Upper lobe of left lung (tissue), 6 donors: ENCODE data around the gene CELSR1. TPM values are rescaled to one million over a fixed set of nuclear protein-coding genes. Genes with fewer than 3 reads are reported as not detected.
A peak's percentile ranks its signal among the peaks of the same experiment; 100 is the strongest.

Experiments used
- ATAC-seq, 2 donors: fragments of 200-7000 bp; cut with Tn5 transposase; one replicate each; pipeline ENCODE4 v1.9.1; 2022; ENCODE audit warnings: mild to moderate bottlenecking in 2 of 2, moderate library complexity in 2 of 2; ENCODE audit not compliant: low FRiP score in 2 of 2
- DNase-seq, 2 donors: peaks; one replicate each; pipeline ENCODE4 v3.0.0-alpha.2; 2019 to 2020
- H3K27ac ChIP-seq, 4 donors: fragments of 200-600 bp; sonication (generic); one replicate each; pipeline ENCODE4 v1.5.1; 2016 to 2019
- H3K27me3 ChIP-seq, 4 donors: fragments of 200-600 bp; sonication (generic); one replicate each; pipeline ENCODE4 v1.5.1; 2017 to 2019
- H3K36me3 ChIP-seq, 4 donors: fragments of 200-600 bp; sonication (generic); one replicate each; pipeline ENCODE4 v1.5.1; 2016 to 2019
- H3K4me1 ChIP-seq, 4 donors: fragments of 200-600 bp; sonication (generic); one replicate each; pipeline ENCODE4 v1.5.1; 2018 to 2019
- H3K4me3 ChIP-seq, 4 donors: fragments of 200-600 bp; sonication (generic); one replicate each; pipeline ENCODE4 v1.5.1; 2017 to 2019; ENCODE audit warnings: mild to moderate bottlenecking in 2 of 4, moderate library complexity in 1 of 4
- H3K9me3 ChIP-seq, 4 donors: fragments of 200-600 bp; sonication (generic); one replicate each; pipeline ENCODE4 v1.5.1; 2018 to 2019
- EP300 ChIP-seq, 4 donors: sonication (generic); formaldehyde crosslinking; IDR thresholded peaks; one replicate each; pipeline ENCODE4 v1.5.1; 2017; ENCODE audit warnings: antibody characterized with exemption in 4 of 4, control low read depth in 2 of 4
- POLR2A ChIP-seq, 4 donors: fragments of 450-650 bp; IDR thresholded peaks; one replicate each; pipeline ENCODE4 v1.5.1; 2016 to 2017; ENCODE audit warnings: antibody characterized with exemption in 4 of 4, mild to moderate bottlenecking in 2 of 4
- POLR2AphosphoS5 ChIP-seq, 2 donors: sonication (generic); formaldehyde crosslinking; IDR thresholded peaks; one replicate each; pipeline ENCODE4 v1.5.1; 2017; ENCODE audit warnings: antibody characterized with exemption in 2 of 2
- WGBS, 2 donors: methylation state at CpG; one replicate each; pipeline ENCODE4 v1.1.5; 2017 to 2018; 5-methylcytosine and 5-hydroxymethylcytosine counted together
- total RNA-seq, 6 donors: library from RNA; depleted of rRNA in 4 of 6; stranded (reverse); fragments of >200 nt in 4 of 6; gene quantifications; one replicate each; pipeline versions ENCODE4 v1.1.0 to v1.2.1, GENCODE V29; 2016 to 2021
- TF ChIP-seq, protein P1 (sequence below), 6 experiments: fragments of 450-650 bp in 4 of 6; fragments of 200-600 bp in 2 of 6; sonication (generic) in 2 of 6; IDR thresholded peaks; one replicate each; pipeline ENCODE4 v1.5.1; 2016 to 2019; ENCODE audit warnings: antibody characterized with exemption in 6 of 6
- donor health status: DM: no; HTN: no; CAD: no; lungs with moderate emphysema.
- donor health status: DM: no; HTN: yes; CAD: no; lungs with severe emphysema.

The CELSR1 gene
- total RNA-seq, 6 donors from 2014 or later, result 45.1 to 145 (median 80.1) TPM

DNA sequence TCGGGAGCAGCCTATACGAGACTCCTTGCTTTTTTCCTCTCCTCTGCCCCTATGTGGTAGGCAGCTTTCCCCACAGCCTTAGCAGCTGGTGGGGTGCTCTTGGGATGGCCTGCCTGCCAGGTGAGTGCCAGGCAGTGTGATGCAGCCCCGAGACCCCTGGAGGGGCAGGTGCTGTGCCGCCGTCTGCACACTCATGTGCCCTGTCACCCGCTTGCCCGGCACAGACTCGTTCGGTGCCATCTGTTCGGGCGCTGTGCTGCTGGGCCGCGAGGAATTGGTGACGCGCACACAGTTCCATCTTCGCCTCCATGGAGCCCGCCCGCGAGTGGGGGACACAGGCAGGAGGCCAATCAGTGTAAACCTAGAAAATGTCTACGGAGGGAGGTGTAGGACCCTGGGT is 186.8 kb downstream of the CELSR1 start:
- no peaks in the 10 kb centered on the region for H3K9me3 ChIP-seq
- peak in 1 of 2 donors; percentile 76 for DNase-seq
- H3K4me3 ChIP-seq, result no peak overlapping the region
- no peak overlapping the region for H3K27ac ChIP-seq
- TF ChIP-seq, protein P1, sequence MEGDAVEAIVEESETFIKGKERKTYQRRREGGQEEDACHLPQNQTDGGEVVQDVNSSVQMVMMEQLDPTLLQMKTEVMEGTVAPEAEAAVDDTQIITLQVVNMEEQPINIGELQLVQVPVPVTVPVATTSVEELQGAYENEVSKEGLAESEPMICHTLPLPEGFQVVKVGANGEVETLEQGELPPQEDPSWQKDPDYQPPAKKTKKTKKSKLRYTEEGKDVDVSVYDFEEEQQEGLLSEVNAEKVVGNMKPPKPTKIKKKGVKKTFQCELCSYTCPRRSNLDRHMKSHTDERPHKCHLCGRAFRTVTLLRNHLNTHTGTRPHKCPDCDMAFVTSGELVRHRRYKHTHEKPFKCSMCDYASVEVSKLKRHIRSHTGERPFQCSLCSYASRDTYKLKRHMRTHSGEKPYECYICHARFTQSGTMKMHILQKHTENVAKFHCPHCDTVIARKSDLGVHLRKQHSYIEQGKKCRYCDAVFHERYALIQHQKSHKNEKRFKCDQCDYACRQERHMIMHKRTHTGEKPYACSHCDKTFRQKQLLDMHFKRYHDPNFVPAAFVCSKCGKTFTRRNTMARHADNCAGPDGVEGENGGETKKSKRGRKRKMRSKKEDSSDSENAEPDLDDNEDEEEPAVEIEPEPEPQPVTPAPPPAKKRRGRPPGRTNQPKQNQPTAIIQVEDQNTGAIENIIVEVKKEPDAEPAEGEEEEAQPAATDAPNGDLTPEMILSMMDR (IDR thresholded peaks at IDR 0.05), result no peak
- no peak for TF ChIP-seq EP300 (IDR thresholded peaks at IDR 0.05)
- TF ChIP-seq POLR2AphosphoS5 (IDR thresholded peaks at IDR 0.05), result no peak
- no peak for TF ChIP-seq POLR2A (IDR thresholded peaks at IDR 0.05)
- peaks cover 32 to 97% (median 87%) of the 10 kb centered on the region in 4 donors for H3K36me3 ChIP-seq
- H3K4me1 ChIP-seq, result peaks cover 0 to 20% (median 0%) of the 10 kb centered on the region in 4 donors
- no peak for ATAC-seq
- 97 to 99% methylated on average over 12 to 20 of the region's 20 CpGs for WGBS, 2 donors
- no peaks in the 10 kb centered on the region for H3K27me3 ChIP-seq

DNA sequence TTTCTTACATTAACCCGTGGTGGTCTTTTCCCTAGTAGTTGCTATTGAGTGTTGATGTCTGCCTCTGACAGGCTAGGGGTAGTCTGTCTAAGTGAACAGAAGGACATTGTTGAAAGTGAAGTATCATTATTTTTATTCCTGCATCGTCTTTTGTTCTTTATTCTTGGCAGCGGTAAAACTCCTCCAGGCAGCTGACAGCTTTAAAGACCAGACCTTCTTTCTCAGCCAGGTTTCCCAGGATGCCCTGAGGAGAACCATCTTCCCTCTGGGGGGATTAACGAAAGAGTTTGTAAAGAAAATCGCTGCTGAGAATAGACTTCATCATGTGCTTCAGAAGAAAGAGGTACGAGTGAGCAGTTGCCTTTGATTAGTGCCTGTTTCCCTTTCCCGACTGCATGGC is 187.3 kb downstream of the CELSR1 start:
- Histone ChIP-seq H3K36me3 (peaks cover 32 to 96% (median 87%) of the 10 kb centered on the region in 4 donors), H3K27me3 (no peaks in the 10 kb centered on the region), H3K4me3 (no peak overlapping the region), H3K9me3 (no peaks in the 10 kb centered on the region), H3K4me1 (peaks cover 0 to 20% (median 0%) of the 10 kb centered on the region in 4 donors), H3K27ac (no peak overlapping the region)
- TF ChIP-seq EP300 (IDR thresholded peaks at IDR 0.05) (no peak), POLR2A (IDR thresholded peaks at IDR 0.05) (no peak)
- 89 to 91% methylated on average over 7 of the region's 7 CpGs for WGBS, 2 donors
- ATAC-seq (no peak), DNase-seq (no peak)

DNA sequence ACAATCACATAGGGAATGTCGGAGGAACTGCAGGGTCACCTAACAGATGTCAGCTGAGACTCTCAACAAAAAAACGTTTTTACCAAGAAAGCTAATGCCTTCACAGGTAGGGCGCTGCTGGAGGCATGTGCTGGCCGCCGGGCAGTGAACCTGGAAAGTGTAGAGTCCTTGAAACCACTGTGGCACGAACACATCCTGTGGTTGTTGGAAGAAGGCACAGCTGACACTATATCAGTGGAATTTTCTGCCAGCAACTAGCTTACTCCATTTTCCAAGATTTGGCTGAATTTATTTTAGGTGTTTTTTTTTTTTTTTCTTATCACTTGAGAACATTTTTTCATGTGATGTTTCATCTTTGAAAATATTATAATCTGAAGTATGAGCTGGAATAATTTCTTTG is 187.7 kb downstream of the CELSR1 start:
- no peak for DNase-seq
- H3K36me3 ChIP-seq, result peaks cover 32 to 96% (median 90%) of the 10 kb centered on the region in 4 donors
- 82 to 85% methylated on average over 6 of the region's 6 CpGs for WGBS, 2 donors

DNA sequence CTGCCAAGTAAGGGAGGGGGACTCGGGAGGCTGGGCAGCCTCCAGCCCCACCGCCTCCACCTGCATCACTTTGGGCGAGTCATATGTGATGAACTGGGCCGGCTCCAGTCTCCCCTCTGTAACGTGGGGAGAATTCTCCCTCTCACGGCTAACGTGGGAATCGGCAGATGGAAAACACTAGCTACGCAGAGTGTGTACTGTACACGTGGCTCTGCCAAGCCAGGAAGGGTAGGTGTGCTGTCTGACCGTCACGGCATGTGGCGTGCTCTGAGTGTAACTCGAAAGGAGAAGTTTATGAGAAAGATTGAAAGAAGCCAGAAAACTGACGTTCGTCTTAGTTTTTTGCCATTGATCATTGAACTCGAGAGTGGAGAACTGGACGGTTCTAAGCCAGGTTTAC is 188.2 kb downstream of the CELSR1 start:
- WGBS, 2 donors, result 93 to 95% methylated on average over 18 of the region's 18 CpGs
- ATAC-seq (no peak), DNase-seq (no peak)
- Histone ChIP-seq H3K36me3 (peaks cover 32 to 97% (median 90%) of the 10 kb centered on the region in 4 donors), H3K4me1 (peaks cover 0 to 20% (median 0%) of the 10 kb centered on the region in 4 donors), H3K27ac (no peak overlapping the region), H3K9me3 (no peaks in the 10 kb centered on the region), H3K27me3 (no peaks in the 10 kb centered on the region), H3K4me3 (no peak overlapping the region)
- TF ChIP-seq POLR2AphosphoS5 (IDR thresholded peaks at IDR 0.05) (no peak), EP300 (IDR thresholded peaks at IDR 0.05) (no peak), POLR2A (IDR thresholded peaks at IDR 0.05) (no peak)
- TF ChIP-seq, protein P1 (IDR thresholded peaks at IDR 0.05), result no peak

More for the DNA sequence above, 187.7 kb downstream of the CELSR1 start:
- TF ChIP-seq, protein P1 (IDR thresholded peaks at IDR 0.05), result no peak
- TF ChIP-seq EP300 (IDR thresholded peaks at IDR 0.05) (no peak), POLR2AphosphoS5 (IDR thresholded peaks at IDR 0.05) (no peak), POLR2A (IDR thresholded peaks at IDR 0.05) (no peak)
- peaks cover 0 to 20% (median 0%) of the 10 kb centered on the region in 4 donors for H3K4me1 ChIP-seq
- no peak for ATAC-seq
- no peak overlapping the region for H3K27ac ChIP-seq
- no peaks in the 10 kb centered on the region for H3K27me3 ChIP-seq
- H3K9me3 ChIP-seq, result no peaks in the 10 kb centered on the region
- no peak overlapping the region for H3K4me3 ChIP-seq

DNA sequence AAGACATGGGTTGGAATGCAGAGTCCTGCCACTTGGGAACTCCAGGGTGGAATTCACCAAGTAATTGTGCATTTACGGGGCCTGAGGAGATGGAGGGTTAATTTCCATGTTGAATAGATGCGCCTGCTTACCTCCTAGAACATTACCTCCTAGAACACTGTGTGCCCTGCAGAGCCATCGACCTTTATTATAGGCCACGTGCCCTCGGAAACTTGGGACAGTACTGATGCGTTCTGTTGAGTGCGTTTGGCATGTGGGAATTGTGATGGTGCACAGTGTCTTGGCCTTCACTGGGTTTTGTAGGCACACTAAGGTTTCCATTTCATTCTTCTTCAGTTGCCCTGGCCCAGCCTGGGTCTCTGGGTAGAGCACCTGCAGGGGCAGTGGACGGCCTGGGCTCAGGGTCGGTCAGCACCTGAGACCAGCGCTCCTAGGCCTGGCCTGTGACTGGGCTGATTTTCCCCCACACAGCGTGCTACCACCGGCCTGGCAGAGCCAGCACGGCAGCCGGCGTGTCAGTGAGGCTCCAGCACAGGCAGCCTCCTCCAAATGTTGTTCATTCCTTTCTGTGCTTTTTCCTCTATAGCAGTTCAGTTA is 189.2 kb downstream of the CELSR1 start:
- H3K4me1 ChIP-seq, result peaks cover 0 to 19% (median 0%) of the 10 kb centered on the region in 4 donors
- DNase-seq (peak in 1 of 2 donors; percentile 67), ATAC-seq (no peak)
- H3K4me3 ChIP-seq, result no peak overlapping the region
- H3K27ac ChIP-seq, result no peak overlapping the region
- H3K9me3 ChIP-seq, result no peaks in the 10 kb centered on the region
- H3K36me3 ChIP-seq, result peaks cover 32 to 96% (median 86%) of the 10 kb centered on the region in 4 donors
- 92 to 94% methylated on average over 14 to 15 of the region's 15 CpGs for WGBS, 2 donors
- H3K27me3 ChIP-seq, result no peaks in the 10 kb centered on the region
- TF ChIP-seq POLR2A (IDR thresholded peaks at IDR 0.05) (no peak), EP300 (IDR thresholded peaks at IDR 0.05) (no peak), POLR2AphosphoS5 (IDR thresholded peaks at IDR 0.05) (no peak)
- TF ChIP-seq, protein P1 (IDR thresholded peaks at IDR 0.05), result no peak
